GM19324 (cell line): ENCODE results near the gene MT1H.
"Not testable (repeated sequence)": the region's sequence is repeated elsewhere in the genome, so short reads cannot be mapped to it uniquely, and the experiment has no call there.

Experiments used
- ATAC-seq: cut with Tn5 transposase; IDR thresholded peaks from one replicate; pipeline ENCODE4 v1.9.1; 2021; ENCODE audit warnings: mild to moderate bottlenecking, moderate library complexity; ENCODE audit not compliant: unreplicated experiment, low FRiP score

MT1H gene

DNA sequence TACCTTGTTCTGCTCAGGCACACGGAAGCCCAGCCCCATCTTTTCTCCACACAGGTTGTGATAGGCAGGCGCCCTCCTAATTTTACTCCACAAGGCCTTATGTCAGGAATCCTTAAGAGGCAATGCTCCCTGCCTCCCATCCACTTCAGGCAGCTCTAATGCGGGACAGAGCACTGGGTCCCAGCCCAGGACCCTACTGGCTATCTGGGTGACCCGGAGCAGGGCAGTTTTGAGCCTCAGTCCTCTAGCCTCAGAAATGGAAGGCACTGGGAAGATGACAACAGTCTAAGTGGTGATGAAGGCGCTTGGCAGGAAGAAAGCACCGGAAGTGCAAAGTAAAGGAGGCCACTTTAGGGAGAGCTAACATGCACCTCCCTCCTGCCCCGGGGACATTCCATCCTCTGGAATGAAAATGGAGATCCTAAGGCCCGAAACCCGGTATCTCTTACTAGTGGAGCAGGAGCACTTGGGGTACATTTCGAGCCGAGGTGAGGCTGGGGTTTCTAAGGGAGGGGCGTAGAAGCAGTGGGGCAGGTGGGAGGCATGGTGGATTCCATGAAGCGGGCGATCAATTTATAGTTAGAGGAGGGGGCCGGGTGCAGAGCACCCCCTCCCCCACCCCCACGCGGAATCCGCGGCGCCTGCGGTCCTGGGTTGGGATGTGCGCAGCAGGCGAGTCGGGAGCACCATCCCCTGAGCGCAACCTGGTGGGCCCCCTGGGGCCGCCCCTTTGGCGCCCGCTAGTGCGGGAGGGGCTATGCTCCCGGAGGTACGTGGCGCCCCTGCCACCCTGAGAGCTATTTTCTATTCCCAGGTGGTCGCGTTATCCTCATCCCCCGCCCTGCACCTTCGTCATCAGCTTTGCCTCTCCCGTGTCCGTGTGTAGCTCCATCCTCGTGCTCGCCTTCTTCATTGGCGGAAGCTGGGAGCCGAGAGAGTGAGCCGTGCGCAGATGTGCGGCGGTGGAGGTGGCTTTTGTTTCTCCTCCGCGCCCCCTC lies 7.0 kb upstream of the MT1H start:
- ATAC-seq = no peak

DNA sequence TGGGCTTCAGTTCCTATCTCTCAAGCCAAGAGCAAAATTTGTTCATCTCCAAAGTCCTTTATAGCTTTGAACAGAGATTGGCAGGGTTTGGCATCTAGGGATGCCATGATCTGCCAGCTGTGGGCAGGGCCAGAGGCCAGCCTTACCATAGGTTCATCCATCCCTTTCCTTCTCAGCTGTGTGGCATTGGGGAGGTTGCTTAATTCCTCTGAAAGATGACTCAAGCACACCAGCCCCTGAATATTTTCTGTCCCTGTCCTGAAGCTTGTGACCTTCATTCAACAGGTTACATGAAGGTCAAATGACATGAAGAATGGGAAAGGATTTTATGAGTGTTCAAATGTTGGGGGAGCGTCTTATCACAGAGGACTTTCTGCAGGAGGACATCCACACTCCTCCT lies 5.1 kb upstream of the MT1H start:
- no peak for ATAC-seq

DNA sequence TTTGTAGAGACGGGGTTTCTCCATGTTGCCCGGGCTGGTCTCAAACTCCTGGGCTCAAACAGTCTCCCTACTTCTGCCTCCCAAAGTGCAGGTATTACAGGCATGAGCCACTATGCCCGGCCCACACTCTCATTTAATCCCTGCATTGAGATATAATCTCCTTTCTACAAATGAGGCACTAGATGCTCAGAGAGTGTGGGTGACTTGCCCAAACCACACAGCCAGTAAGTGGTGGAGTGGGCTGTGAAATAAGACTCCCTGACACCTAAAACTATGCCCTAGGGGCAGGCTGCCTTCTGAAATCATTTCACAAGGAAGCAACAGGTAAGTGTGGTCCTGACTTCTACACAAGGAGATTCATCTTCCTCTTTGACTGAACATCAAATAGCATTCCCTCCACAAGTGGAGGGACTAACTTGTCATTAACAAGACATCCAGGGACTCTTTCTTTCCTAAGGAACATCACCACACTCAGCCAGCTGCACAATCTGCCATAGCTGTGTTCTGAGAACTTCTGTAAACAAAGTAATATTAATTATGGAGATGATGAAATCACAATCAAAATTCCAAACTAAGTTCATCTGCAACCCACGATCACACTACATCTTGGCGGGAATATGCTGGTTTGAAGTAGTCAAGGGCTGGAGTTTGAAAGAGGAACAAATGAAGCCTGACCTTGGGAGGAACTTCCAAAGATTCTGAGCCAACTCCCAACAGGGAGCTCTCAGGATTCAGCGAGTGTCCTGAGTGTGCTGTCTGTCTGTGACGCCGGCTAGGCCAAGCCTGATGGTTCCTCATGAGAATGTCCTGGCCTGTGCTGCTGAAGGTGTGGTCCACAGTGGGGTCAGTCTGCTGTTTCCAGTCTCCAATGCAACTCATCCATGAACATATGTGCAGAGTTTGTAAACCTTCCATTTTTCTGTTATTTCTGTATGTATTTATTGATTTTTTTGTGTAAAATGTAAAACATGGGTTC lies 4.0 kb upstream of the MT1H start:
- not testable (repeated sequence) for ATAC-seq

DNA sequence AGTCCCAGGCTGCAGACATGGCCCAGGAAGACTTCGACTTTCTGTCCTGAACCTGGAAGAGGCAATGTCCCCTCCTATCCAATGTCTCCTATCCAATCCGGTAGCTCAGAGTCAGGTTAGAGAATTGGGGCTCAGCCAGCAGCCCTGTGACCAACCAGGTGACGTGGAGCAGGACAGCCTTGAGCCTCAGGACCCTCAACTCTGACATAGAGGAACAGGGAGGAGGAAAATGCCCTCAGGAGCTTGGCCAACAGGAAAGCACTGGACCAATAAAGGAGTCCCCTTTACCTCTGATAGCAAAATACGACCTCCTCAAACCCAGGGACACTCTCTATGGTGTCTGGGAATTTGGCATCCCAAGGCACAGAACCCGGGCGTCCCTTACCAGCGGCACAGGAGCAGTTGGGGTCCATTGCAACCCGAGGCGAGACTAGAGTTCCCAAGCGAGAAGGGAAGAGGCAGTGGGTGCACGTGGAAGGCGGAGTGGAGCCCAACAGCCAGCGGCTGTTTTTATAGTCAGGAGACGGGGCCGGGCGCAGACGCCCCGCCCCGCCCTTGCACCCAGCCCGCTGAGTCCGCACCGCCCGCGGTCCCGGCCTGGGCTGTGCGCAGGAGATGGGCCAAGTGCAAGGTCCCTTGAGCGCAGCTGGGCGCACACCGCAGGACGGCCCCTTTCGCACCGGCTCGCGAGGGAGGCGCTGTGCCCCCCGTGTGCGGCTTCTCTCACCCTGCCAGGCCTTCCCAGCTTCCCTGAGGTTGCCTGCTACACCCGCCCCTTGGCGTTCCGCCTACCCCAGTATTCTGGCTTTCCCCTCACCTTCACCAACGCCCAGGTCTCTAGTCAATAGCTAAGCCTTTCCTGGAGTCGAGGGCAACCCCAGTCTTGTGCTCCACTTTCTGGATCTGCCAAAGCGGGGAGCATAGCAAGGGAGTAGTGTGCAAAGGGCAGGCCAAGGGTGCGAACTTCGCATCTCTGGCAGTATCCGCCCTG lies 1.7 kb upstream of the MT1H start, which contains the start of gene MT1G:
MT1G (minus strand) TSS at position 485 of the 991 bp plus-strand sequence; CDS start at position 413, 72 bp downstream.
- ATAC-seq = no peak

DNA sequence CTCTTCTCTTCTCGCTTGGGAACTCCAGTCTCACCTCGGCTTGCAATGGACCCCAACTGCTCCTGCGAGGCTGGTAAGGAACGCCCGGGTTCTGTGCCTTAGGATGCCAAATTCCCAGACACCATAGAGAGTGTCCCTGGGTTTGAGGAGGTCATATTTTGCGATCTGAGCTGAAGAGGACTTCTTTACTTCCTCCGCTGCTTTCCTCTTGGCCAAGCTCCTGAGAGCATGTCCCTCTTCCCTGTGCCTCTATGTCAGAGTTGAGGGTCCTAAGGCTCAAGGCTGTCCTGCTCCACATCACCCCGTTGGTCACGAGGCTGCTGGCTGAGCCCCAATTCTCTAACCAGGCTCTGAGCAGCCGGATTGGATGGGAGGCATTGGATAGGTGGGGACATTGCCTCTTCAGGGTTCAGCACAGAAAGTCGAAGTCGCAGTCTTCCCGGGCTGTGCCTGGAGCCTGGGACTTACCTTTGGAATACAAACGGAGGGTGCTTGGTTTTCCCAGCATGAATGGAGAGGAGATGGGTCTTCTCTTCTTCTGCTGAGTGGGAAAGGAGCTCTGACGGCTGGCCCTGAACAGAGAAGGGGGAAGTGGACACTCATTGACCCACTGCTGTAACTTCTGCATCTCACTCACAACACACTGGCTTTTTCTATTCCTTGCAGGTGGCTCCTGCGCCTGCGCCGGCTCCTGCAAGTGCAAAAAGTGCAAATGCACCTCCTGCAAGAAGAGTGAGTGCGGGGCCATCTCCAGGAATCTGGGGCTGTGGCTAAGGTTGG lies 416 bp downstream of the MT1H start:
- ATAC-seq = no peak

DNA sequence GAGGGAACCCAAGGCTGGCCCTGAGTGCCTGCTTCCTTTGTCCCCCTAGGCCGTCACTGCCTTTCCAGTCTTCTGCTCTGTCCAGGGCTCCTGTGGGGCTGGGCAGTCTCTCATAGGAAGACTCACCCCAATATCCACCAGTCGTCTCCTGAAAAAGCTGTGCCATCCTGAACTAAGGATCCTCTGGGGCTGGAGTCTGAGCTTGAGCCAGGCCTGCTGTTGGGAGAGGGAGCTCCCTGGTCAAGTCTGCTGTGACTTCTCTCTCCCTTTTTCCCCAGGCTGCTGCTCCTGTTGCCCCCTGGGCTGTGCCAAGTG lies 963 bp downstream of the MT1H start:
- no peak for ATAC-seq

DNA sequence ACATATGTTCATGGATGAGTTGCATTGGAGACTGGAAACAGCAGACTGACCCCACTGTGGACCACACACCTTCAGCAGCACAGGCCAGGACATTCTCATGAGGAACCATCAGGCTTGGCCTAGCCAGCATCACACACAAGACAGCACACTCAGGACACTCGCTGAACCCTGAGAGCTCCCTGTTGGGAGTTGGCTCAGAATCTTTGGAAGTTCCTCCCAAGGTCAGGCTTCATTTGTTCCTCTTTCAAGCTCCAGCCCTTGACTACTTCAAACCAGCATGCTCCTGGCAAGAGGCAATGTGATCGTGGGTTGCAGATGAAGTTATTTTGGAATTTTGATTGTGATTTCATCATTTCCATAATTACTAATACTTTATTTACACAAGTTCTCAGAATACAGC lies 2.1 kb downstream of the MT1H start:
- ATAC-seq = not testable (repeated sequence)

DNA sequence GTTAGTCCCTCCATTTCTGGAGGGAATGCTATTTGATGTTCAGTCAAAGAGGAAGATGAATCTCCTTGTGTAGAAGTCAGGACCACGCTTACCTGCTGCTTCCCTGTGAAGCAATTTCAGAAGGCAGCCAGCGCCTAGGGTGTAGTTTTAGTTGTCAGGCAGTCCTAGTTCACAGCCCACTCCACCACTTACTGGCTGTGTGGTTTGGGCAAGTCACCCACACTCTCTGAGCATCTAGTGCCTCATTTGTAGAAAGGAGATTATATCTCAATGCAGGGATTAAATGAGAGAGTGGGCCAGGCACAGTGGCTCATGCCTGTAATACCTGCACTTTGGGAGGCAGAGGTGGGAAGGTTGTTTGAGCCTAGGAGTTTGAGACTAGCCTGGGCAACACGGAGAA lies 2.6 kb downstream of the MT1H start:
- not testable (repeated sequence) for ATAC-seq

DNA sequence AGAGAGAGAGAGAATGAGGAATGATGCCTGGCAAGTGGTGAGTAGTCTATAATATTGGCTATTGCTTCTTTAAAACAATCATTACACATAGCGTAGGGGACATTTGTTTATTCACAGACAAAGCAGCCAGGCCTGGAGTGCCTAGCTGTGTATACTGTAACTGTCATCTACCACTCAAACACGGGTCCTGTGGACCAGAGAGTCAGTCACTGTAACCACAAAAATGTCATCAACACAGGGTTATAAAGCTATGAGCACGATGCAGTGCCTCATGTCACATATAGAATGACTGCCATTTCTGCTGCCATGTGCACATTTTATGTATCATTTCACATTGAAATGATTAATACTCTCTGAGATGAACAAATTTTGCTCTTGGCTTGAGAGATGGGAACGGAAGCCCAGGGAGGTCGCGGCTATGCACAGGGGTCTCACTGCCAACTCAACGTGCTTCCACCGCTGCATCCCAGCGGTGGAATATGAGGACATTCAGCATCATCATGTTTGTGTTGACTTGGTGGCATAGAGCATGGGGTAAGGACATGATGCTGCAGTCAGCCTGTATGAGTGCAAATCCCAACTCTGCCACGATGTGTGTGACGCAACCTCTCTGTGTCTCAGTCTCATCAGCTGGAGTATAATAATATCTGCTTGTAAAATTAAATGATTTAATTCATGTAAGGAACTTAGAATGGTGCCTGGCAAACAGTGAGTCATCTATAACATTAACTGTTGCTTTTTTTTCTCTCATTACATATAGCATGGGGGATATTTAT lies 3.3 kb downstream of the MT1H start:
- no peak for ATAC-seq

DNA sequence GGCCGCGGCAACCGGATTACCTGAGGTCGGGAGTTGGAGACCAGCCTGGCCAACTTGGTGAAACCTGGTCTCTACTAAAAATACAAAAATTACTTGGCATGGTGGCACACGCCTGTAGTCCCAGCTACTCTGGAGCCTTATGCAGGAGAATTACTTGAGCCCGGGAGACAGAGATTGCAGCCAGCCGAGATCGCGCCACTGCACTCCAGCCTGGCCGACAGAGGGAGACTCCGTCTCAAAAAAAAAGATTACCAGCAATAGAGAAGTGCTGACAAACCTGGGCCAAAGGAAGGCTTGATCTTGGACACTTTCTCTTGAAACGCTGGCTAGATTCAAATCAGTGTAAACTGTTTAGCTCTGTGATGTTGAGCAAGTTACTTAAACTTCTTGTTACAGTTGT lies 4.3 kb downstream of the MT1H start:
- no peak for ATAC-seq

DNA sequence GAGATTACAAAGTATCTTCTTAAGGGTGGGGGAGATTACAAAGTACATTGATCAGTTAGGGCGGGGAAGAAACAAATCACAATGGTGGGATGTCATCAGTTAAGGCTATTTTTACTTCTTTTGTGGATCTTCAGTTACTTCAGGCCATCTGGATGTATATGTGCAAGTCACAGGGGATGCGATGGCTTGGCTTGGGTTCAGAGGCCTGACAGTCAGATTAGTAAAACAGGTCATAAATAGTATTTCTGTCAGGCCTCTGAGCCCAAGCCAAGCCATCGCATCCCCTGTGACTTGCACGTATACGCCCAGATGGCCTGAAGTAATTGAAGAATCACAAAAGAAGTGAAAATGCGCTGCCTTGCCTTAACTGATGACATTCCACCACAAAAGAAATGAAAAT lies 5.0 kb downstream of the MT1H start:
- not testable (repeated sequence) for ATAC-seq

DNA sequence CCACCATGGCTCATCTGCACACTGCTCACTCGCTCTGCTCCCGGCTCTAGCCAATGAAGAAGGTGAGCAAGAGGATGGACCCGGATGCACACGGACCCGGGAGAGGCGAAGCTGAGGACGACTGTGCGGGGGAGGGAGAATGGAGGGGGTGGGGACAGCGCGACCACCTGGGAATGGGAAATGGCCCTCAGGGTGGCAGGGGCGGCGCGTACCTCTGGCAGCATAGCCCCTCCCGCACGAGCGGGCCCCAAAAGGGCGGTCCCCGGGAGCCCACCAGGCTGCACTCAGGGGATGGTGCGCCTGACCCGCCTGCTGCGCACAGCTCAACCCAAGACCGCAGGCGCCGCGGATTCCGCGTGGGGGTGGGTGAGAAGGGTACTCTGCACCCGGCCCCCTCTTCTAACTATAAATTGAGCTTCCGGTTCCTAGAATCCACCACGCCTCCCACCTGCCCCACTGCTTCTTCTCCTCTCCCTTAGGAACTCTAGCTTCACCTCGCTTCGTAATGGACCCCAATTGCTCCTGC lies 6.1 kb downstream of the MT1H start:
- ATAC-seq = no peak

DNA sequence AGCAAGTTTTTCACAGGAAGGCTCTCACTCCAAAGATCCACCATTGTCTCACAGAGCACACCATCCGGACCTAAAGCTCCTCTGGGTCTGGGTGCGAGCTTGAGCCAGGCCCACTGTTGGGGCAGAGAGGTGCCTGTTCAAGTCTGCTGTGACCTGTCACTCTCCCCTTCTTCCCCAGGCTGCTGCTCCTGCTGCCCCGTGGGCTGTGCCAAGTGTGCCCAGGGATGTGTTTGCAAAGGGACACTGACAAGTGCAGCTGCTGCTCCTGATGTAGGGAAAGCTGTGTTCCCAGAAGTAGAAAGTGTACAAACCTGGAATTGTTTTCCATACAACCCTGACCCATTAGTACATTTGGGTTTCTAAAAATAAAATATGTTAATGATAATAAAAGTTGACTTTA lies 7.9 kb downstream of the MT1H start:
- ATAC-seq = no peak

DNA sequence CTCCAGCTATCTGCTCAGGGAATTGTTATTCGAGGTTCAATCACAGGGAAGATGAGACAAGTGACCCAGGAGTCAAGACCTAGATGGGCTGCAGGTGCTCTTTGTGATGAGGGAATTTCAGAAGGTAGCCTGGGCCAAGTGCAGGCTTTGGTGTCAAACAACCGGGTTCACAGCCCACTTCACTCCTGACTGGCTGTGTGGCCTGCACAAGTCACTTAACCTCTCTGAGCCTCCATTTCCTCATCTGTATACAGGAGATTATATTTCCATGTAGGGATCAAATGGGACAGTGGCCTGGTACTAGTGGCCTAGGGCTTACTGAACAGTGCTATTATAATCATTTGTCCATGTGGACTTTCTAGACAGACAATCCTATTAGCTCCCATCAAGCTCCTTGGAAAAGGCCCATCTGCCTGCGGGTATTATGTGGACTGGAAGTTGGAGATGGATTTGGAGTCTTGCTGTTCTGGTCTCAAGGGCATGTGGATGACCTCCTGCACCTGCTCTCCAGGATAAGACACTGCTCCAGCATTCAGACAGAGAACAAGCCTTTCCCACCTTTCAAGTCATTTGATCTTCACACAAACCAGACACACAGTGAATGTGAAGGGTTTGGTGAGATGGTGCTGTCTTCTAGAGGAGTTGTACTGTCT lies 9.6 kb downstream of the MT1H start:
- no peak for ATAC-seq

DNA sequence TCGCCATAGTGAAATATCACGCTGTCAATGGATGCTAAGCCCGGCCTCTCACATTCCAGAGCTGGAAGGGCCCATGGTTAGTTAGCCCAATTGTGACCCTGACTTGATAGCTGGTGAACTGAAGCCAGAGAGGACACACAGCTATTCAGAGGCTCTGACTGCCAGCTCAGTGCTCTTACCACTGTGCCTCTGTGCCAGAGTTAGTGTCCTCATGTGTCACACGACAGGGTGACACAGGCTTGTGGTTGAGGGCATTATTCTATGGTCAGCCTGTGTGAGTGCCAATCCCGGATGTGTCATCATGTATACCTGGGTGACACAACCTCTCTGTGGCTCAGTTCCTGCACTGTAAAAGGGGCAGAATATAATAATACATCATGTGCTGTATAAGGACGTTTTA lies 10.2 kb downstream of the MT1H start:
- no peak for ATAC-seq

DNA sequence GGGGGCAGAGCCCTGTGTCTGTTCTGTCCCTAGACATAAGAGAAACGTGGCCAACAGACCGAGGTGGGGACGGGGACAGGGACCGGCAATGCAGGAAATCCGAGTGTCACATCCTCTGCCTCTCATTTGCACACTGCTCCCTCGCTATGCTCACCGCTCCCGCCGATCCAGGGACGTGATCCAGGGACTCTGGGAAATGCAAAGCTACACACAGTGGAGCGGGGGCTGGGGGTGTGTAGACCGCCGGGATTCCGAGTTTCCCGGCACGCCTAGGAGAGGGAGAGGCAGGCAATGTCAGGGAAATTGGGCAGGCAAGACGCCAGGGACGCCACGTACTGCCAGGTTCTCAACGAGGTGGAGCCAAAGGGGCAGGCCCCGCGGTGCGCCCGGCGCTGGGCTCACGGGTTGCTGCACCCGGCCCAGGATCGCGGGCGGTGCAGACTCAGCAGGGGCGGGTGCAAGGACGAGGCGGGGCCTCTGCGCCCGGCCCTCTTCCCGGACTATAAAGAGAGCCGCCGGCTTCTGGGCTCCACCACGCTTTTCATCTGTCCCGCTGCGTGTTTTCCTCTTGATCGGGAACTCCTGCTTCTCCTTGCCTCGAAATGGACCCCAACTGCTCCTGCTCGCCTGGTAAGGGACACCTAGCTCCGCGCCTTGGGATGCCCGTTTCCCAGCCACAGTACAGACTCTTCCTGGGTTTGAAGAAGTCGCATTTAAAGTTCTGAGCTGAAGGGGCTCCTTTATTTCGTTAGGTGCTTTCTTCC lies 12.5 kb downstream of the MT1H start, which contains the start of gene MT1X:
MT1X (plus strand) TSS at position 532 of the 764 bp plus-strand sequence; CDS start at position 603, 71 bp downstream.
- ATAC-seq = peak; percentile 98
